Medulla oblongata (tissue), 1 donor: ENCODE measurements around the gene GMEB2.
"Not testable (repeated sequence)": the region's sequence is repeated elsewhere in the genome, so short reads cannot be mapped to it uniquely, and the experiment has no call there.

ENCODE experiments used
- DNase-seq: peaks from one replicate; pipeline ENCODE4 v3.0.0-alpha.2; 2015; ENCODE audit errors: extremely low spot score

GMEB2 gene, protein sequence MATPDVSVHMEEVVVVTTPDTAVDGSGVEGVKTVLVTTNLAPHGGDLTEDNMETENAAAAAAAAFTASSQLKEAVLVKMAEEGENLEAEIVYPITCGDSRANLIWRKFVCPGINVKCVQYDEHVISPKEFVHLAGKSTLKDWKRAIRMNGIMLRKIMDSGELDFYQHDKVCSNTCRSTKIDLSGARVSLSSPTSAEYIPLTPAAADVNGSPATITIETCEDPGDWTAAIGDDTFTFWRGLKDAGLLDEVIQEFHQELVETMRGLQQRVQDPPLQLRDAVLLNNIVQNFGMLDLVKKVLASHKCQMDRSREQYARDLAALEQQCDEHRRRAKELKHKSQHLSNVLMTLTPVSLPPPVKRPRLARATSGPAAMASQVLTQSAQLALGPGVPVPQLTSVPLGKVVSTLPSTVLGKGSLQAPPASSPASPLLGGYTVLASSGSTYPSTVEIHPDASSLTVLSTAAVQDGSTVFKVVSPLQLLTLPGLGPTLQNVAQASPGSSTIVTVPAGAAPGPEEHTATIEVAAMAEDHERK

DNA sequence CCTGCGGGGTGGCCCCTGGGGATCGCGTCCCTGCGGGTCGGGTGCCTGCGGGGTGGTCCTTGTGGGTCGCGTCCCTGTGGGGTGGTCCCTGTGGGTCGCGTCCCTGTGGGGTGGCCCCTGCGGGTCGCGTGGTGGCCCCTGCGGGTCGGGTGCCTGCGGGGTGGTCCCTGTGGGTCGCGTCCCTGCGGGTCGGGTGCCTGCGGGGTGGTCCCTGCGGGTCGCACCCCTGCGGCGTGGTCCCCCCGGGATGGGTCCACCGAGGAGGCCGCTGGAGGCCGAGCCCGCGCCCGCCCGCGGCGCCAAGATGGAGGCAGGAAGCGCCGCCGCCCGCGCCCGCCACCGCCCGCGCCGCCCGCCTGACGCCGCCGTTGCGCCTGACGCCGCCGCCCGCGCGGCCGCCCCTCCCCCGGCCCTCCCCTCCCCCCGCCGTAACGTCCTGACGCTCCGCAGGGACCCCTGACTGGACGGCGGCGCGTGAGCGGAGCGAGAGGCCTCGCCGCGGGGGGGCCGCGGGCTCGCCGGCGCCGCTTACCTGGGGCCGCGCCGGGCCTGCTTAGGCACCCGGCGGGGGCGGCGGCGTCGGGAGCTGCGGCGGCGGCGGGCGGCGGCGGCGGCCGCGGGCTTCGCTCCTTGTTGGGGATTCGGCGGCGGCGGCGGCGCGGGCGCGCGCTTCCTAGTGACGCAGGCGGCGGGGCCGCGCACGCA, at the start of gene GMEB2:
Gene GMEB2 (minus strand): TSS at position 678 of the 705 bp plus-strand sequence. CDS start 7,704 bp downstream, outside the sequence.
- peak; percentile 76 for DNase-seq

DNA sequence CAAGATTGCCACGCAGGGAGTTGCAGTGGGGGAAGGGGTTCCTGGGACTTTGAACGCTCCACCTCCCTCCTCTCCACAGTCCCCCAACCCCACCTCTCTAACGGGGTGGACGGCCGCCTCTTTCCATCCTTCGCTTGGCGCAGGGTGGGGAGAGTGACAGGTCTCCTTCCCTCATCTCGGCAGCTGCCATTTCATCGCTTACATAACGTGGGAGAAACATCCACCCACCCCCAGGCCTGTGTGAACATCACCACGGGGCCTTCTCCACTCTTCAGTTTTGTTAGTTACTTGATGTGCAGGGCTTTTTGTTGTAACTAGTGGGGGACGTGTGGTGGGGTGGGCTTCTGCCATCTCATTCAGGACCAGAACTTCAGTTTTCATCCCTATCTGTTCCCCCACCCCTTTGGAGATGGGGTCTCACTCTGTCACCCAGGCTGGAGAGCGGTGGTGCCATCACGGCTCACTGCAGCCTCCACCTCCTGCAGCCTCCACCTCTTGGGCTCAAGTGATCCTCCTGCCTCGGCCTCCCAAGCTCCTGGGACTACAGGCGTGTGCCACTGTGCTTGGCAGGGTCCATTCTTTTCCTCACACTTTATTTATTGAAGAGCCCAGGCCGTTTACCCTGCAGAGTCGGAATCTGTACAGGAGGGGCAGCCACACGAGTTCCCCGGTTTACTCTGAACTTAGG, 48.9 kb upstream of the GMEB2 start:
- DNase-seq, result no peak

DNA sequence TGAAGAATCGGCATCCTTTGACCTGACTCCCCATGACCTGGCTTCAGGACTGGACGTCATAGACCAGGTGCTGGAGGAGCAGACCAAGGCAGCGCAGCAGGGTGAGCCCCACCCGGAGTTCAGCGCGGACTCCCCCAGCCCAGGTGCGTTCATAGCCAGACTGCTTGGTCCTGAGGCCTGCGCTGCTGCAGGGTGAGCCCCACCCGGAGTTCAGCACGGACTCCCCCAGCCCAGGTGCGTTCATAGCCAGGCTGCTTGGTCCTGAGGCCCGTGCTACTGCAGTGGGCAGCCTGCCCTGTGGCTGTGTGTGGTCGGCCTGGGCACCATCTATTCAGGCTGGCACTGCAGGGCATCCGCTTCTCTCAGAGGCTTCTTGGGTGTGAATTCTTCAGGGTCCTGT, 47.0 kb upstream of the GMEB2 start:
- no peak for DNase-seq

DNA sequence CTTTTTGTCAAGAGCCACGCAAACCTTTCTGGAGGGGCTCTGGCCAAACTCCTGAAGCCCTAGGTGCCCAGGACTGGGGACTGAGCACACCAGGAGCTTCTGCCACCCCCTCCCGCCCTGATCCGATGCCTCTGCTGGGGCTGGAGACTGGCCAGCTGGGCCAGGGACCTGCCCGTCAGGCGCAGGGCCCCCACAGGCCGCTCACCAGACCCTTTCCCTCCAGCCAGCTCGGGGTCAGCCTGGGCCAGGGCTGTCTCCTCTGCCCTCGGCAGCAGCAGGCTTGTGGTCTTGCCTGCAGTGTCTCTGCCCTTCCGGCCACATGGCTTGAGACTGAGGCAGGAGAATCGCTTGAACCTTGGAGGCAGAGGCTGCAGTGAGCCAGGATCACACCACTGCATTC, 45.8 kb upstream of the GMEB2 start:
- DNase-seq, result no peak

DNA sequence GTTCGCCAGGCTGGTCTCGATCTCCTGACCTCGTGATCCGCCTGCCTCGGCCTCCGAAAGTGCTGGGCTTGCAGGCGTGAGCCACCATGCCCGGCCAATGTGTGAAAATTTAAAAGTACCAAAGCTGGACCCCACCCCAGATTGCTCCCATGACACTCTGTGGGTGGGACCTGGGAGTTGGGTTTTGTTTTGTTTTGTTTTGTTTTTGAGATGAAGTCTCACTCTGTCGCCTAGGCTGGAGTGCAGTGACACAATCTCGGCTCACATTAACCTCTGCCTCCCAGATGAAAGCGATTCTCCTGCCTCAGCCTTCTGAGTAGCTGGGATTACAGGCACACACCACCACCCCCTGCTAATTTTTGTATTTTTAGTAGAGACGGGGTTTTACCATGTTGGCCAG, 44.8 kb upstream of the GMEB2 start:
- not testable (repeated sequence) for DNase-seq

DNA sequence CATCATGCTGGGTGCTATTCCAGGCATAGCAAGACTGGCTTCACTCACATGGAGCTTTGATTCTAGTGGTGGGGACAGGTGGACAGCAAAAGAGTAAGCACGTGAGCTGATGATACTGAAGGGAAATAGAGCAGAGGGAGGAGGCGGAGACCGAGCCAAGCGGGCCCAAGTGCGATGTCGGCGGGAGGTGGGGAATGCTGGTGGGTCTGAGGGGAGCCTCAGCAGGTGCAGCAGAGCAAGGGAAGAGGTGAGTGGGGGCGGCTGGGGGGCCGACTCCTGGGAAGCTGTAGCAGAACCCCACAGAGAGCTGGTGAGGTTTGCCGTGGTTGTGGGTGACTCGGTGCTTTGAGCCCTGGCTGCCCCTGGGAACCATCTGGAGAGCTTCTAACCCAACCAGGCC, 41.5 kb upstream of the GMEB2 start:
- no peak for DNase-seq

DNA sequence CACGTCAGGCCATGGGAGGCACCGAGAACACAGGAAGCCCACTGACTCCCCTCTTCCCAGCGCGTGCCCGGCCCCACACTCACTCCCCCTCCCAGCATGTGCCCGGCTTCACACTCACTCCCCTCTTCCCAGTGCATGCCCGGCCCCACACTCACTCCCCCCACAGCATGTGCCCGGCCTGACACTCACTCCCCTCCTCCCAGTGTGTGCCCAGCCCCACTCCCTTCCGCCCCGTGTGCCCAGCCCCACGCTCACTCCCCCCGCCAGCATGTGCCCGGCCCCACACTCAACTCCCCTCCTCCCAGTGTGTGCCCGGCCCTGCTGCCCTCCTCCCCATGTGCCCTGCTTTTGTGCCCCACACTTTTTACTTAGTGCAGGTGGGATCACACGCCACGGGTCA, 41.0 kb upstream of the GMEB2 start:
- DNase-seq, result no peak

DNA sequence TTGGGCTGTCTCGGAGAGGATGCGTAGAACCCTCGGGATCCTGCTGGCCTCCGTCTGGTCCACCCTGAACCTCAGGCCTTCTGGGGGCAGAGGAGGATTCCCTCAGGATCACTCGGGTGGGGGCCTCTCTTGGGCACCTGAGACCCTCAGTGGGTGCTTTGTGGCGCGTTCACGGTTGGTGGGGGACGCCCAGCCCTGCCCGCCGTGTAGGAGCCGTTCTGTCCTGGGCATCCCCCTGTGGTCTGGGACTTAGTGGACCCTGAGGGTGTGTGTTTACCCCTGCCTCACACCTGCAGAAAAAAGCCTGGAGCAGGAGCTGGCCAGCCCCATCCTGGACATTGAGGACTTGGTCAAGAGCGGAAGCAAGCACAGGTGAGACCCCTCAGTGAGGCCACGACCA, 38.8 kb upstream of the GMEB2 start:
- DNase-seq, result no peak

DNA sequence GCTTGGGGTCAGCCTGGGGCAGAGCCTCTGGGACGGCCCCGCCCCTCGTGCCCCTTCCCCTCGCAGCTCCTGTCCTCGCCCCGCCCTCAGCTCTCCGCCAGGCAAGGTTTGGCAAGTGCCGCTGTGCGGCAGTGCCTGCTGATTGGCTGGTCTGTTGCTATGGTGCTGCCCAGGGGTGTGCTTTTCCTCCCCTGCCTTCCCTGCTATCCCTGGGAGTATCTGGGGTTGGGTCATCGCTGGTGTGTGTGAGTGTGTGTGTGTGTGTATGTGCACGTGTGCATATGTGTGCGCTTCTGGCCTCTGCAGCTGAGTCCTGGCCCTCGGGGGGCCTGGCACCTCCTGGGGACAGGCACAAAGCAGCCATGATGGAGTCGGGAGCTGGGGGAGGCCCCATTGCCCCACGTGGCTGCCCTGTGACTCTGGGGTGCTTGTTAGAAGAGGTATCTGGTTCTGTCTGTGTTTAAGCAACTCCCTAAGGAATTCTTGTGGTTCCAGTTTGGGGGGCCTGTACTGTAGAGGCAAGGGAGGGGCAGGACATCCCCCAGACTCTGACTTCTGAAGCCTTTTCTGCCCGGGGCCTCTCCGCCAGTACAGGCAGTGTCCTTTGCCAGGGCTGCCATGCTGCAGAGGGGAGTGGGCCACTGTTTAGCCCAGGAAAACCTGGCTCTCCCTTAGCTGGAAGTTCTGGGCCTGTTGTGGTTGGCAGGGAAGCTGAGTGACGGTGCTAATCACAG, 38.1 kb upstream of the GMEB2 start:
- DNase-seq, result no peak

DNA sequence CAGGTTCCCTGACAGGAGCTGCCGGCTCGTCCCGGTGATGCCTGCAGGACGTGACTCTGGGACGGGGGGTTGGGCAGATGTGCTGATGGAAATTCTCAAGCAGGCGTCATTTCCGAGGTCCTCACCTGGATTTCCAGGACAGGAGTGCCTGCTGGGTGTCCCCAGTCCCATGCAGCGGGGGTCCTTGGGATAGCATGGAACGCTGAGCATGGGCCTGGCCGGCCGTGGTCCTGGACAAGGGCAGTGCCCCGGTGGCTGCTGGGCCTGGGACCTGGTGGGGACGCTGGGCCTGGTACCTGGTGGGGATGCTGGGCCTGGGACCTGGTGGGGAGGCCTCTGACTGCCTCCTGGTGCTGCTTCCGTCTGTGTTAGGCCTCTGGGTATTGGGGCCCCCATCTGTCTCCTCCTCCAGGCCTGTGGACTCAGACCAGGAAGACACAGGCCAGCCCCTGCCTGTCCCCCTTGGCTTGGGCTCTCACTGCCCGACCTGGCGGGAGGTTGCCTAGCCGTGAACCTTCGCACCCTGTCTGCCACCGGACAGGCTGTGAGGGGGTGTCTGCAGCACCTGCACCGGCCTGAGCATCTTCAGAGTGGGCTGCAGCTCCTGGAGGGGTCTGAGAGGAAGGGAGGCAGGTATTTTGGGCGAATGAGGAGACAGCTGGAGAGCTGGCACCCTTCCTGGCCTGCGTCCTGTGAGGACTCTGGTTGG, 37.4 kb upstream of the GMEB2 start:
- no peak for DNase-seq

DNA sequence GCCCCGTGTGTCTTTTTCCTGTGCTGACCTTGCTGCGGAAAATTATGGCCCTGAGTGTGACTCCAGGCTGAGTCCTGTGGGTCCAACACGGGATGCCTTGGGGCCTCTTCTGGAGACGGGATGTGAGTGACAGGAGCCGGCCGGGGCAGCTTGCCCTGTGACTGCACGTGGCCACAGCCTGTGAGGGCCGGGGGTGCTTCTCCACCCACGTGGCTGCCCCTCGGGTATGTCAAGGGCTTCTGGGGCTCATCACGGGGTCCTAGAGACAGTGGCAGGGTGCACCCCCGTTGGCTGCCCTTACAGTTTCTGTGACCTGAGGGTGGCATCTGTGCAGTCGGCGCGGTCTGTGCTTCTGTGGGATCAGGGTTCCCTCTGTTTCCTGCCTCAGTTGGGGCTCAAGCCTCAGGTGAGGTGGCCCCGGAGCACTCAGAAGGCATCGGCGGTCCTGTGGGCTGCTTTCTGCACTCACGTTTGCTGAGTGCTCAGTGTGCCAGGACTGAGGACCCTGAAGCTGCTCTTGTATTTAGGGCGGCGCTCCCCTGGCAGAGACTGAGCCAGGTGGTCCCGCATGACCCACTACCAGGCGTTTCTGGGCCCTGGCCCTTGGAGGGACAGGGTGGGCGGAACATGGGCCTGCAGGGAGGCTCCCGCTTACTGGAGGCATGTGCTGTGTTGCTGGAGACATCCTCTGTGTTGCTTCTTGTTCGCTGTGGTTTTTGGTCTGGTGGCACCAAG, 36.6 kb upstream of the GMEB2 start:
- DNase-seq, result no peak

DNA sequence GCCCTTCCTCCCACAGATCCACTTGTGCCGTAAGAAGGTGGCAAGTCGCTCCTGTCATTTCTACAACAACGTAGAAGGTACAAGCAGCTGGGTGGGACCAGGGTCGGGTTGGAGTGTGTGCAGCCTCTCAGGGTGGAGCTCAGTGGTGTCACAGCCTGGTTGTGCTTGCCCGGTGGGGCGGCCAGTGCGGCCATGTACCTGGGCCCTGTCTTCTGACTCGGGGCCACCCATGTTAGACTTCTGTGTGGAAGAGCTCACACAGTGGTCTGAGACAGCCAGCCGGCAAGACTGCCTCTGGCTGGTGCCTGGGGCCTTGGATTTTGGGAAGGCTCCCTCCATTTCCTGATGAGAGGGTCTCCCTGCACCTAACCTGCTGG, 35.9 kb upstream of the GMEB2 start:
- no peak for DNase-seq

DNA sequence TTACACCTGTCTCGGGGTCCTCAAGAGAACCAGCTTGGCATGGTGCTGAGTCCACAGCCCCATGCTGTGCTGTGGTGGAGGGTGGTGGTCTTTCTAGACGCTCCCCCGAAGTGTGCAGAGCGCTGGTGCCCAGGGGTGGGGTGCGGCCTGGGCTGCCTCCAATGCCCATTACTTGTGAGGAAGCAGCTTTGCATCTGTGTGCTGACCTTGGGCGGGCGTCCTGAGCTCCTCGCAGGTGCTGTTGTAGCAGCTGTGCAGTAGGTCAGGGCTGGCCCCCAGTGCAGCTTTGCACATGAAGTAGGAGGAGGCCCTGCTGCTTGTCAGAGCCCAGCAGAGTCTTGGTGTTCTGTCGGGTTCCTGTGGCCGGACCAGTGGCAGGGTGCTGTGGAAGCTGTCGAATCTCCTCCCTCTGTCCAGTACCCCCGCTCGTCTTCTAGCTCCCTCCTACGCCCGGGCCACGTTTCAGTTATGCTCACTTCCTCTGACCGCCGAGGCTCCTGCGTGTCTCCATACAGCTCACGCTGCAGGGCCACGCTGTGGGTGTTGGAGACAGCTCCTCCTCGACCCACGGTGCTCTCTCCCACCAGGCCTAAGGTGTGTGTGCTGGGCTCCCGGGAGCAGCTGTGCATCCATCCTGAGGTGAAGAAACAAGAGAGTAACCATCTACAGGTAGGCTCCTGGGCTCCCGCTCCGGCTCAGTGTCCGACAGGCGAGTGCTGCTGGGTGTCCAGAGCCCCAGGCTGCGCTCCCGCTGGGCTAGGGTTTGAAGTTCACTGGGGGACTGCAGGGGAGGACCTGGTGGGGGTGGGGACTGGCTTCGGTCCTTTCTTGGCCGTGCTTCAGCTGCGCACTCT, 35.3 kb upstream of the GMEB2 start:
- no peak for DNase-seq

DNA sequence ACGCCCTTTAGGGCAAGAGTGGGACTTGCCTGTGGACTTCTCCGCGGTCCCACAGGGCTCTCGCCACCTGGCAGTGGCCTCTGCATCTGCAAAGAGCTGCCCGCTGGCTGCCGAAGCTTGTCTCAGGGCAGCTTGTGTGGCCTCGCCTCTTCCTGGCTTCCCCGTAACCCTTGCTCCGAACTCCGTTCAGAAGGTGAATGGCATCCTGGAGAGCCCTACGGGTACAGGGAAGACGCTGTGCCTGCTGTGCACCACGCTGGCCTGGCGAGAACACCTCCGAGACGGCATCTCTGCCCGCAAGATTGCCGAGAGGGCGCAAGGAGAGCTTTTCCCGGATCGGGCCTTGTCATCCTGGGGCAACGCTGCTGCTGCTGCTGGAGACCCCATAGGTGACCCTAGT, 34.2 kb upstream of the GMEB2 start:
- DNase-seq, result no peak

DNA sequence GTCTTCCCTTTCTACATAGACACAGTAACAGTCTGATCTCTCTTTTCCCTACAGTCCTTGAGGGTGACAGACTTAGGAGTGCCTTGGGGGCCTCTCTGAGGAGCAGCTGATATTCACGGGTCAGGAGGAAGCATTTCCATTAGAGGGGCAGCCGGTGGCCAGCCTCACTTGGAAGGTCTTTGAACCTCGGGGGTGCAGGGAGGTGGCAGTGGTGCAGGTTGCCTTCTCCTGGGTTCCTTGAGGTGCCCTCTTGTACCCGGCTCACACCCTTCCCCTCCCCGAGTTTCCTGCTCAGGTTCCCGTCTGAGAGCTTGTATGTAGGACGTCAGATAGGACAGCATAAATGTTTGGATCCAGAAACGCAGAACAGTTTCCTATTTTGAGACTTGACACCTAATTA, 33.7 kb upstream of the GMEB2 start:
- no peak for DNase-seq

DNA sequence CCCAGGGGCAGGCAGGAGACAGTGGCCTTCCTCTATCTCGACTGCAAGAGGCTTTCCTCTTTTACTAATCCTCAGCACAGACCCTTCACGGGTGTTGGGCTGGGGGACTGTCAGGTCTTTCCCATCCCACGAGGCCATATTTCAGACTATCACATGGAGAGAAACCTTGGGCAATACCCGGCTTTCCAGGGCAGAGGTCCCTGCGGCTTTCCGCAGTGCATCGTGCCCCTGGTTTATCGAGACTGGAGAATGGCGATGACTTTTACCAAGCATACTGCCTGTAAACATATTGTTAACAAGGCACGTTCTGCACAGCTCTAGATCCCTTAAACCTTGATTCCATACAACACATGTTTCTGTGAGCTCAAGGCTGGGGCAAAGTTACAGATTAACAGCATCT, 33.3 kb upstream of the GMEB2 start:
- DNase-seq, result not testable (repeated sequence)

DNA sequence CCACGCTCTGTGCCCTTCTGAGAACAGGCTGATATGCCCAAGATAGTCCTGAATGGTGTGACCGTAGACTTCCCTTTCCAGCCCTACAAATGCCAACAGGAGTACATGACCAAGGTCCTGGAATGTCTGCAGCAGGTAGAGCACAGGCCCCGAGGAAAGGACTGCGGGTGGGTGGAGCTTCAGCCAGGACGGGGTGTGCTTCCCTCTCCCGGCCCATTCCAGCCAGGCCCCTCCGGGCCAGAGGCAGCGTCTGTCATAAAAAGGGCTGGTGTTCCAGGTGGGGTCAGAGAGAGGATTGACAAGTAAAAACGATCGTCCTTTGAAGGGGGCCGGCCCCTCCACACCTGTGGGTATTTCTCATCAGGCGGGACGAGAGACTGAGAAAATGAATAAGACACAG, 32.5 kb upstream of the GMEB2 start:
- no peak for DNase-seq

DNA sequence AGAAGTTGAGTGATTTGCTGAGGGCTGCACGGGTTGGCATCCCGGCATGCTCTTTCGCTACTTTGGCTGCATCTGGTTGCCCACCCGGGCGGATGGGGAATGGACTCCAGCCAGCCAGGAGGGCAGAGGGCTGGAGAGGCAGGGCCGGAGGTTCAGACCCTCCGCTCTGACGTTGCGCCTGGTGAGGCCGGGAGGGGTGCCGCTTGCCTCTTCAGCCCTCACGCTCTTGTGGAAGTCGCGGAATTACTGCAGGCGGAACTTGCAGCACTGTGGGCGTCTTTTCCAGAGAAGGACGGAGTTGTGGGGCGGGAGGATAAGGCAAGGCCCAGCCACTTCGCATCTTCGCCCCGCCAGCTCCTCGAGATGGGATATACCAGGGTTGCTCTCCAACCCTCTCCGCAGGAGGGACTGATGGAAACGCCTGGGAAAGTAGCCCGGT, 31.9 kb upstream of the GMEB2 start:
- no peak for DNase-seq

DNA sequence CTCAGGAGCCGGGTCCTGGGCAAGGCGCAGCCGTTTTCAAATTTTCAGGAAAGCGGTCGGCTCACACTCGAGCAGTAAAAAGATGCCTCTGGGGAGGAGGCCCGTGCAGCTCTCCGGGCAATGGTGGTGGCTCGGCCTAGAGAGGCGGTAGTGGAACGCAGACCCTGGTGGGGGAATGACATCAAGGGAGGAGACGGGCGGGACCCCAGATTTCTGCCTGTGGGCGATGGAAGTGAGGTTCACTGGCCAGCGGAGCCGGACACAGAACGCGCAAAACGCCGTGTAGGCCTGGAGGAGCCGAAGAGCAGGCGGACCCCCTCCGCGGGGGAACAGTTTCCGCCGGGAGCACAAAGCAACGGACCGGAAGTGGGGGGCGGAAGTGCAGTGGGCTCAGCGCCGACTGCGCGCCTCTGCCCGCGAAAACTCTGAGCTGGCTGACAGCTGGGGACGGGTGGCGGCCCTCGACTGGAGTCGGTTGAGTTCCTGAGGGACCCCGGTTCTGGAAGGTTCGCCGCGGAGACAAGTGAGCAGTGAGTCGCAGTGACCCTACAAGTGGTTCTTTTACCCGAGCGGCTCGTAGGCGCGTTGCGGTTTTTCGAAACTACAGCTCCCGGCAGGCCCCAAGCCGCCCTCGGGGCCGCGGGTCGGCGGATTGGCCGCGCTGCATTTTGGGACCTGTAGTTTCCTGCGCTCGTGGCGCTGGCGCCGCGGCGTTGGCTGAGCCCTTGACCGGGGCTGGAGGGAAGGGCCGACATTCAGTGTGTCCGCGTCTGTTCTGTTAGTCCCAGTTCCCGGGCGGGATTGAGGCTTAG, 31.2 kb upstream of the GMEB2 start, which contains the start of gene RTEL1:
Gene RTEL1 (plus strand): TSS at position 376 of the 812 bp plus-strand sequence. CDS start 1,091 bp downstream, outside the sequence.
- peak; percentile 95 for DNase-seq
